MCF 10A (cell line): ENCODE data around the gene DSCAML1. TPM values are rescaled to one million over a fixed set of nuclear protein-coding genes. Genes with fewer than 3 reads are reported as not detected.

Experiments used
- BruUV-seq: library from RNA; stranded (reverse); fragments of 400-500 nt; replicated peaks from 2 replicates; lab custom pipeline; 2021; lab: Mats Ljungman, UMichigan
- CTCF ChIA-PET: fragments of 300-600 bp; sonication (Branson Sonifier 250); formaldehyde crosslinking; extraction: SDS; loops from one replicate; lab custom pipeline; 2021; ENCODE audit warnings: antibody characterized with exemption, inconsistent platforms; lab: Yijun Ruan, JAX
- POLR2A ChIA-PET: fragments of 300-600, 350-650 bp; sonication (Branson Sonifier 250); formaldehyde crosslinking; extraction: SDS; loops from one replicate; lab custom pipeline; 2020; ENCODE audit warnings: antibody characterized with exemption, inconsistent platforms; lab: Yijun Ruan, JAX
- DNase-seq: peaks from one replicate; pipeline ENCODE4 v3.0.0-alpha.2; 2018; ENCODE audit not compliant: unreplicated experiment
- H3K27ac Mint-ChIP-seq: one replicate; pipeline ENCODE4 v1.8.0; 2022; ENCODE audit warnings: mild to moderate bottlenecking, low read depth, mixed read lengths; ENCODE audit not compliant: unreplicated experiment
- H3K27me3 Mint-ChIP-seq: one replicate; pipeline ENCODE4 v1.8.0; 2022; ENCODE audit warnings: mixed read lengths; ENCODE audit not compliant: insufficient read depth, unreplicated experiment
- H3K36me3 Mint-ChIP-seq: one replicate; pipeline ENCODE4 v1.8.0; 2022; ENCODE audit warnings: mild to moderate bottlenecking, moderate library complexity, mixed read lengths; ENCODE audit not compliant: insufficient read depth, unreplicated experiment
- H3K4me1 Mint-ChIP-seq: one replicate; pipeline ENCODE4 v1.8.0; 2022; ENCODE audit warnings: mixed read lengths; ENCODE audit not compliant: insufficient read depth, unreplicated experiment
- H3K4me3 Mint-ChIP-seq: one replicate; pipeline ENCODE4 v1.8.0; 2022; ENCODE audit warnings: mild to moderate bottlenecking, moderate library complexity, mixed read lengths; ENCODE audit not compliant: unreplicated experiment
- H3K9me3 Mint-ChIP-seq: one replicate; pipeline ENCODE4 v1.8.0; 2022; ENCODE audit warnings: mixed read lengths; ENCODE audit not compliant: unreplicated experiment
- intact Hi-C: fragments of 100-400 bp; cut with micrococcal nuclease; formaldehyde crosslinking; loops from 2 replicates; pipeline ENCODE4 v1.14.1; 2022
- total RNA-seq: library from RNA; stranded (reverse); gene quantifications from 2 replicates; pipeline ENCODE4 v1.2.3, GENCODE V29; 2022
- TF ChIP-seq, protein P1 (sequence below): fragments of 200-600 bp; IDR thresholded peaks from one replicate; pipeline ENCODE4 v1.8.0; 2022; ENCODE audit warnings: antibody characterized with exemption, mild to moderate bottlenecking; ENCODE audit not compliant: unreplicated experiment

The DSCAML1 gene
- total RNA-seq, 1 experiment from 2014 or later = not detected

DNA sequence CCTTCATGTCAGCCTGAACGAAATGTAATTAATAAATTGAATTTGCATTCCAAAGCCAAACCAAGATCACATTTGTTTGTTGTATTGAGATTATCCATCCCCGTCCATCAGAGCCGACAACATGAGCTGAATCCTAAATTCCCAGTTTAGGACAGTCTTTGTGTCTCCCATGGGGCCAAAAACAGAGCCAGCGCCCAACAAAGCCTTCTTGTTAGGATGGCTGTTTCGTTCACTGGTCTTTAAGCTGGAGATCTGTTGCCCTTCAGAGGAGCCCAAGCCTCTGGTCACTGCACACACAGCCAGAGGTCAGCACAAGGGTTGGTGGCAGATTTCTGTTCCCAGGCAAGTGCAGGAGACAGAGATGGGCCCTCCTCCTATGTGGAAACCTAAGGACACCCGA is 25.8 kb downstream of the DSCAML1 start:
- peaks cover 54% of the 10 kb centered on the region for H3K27me3 Mint-ChIP-seq

DNA sequence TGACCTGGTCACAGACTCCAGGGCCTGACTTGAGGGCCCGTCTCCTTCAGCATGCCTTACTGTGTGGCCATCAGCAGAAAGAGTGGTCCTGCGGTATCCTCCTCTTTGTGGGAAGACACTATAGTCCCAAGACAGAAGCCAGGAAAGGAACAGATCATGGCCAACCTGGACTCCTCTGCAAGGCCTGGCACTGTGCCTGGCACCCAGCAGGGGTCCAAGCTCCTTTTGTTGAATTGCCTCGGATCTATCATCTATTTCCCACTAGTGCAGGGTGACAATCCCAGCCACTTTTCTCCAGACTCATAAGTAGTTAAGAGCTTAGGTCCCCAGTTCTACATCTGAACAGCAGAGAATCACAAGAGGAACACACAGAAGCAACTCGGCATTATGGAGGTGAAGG is 27.0 kb downstream of the DSCAML1 start:
- no TSS peak for BruUV-seq
- DNase-seq = peak; percentile 4
- TF ChIP-seq, protein P1, sequence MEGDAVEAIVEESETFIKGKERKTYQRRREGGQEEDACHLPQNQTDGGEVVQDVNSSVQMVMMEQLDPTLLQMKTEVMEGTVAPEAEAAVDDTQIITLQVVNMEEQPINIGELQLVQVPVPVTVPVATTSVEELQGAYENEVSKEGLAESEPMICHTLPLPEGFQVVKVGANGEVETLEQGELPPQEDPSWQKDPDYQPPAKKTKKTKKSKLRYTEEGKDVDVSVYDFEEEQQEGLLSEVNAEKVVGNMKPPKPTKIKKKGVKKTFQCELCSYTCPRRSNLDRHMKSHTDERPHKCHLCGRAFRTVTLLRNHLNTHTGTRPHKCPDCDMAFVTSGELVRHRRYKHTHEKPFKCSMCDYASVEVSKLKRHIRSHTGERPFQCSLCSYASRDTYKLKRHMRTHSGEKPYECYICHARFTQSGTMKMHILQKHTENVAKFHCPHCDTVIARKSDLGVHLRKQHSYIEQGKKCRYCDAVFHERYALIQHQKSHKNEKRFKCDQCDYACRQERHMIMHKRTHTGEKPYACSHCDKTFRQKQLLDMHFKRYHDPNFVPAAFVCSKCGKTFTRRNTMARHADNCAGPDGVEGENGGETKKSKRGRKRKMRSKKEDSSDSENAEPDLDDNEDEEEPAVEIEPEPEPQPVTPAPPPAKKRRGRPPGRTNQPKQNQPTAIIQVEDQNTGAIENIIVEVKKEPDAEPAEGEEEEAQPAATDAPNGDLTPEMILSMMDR = no peak
- ChIA-PET CTCF (no interaction called here), POLR2A (no interaction called here)
- intact Hi-C loops = no loop called here
- H3K9me3 Mint-ChIP-seq = no peaks in the 10 kb centered on the region
- no peak overlapping the region for H3K4me3 Mint-ChIP-seq
- no peak overlapping the region for H3K27ac Mint-ChIP-seq
- no peaks in the 10 kb centered on the region for H3K36me3 Mint-ChIP-seq
- no peaks in the 10 kb centered on the region for H3K4me1 Mint-ChIP-seq
- H3K27me3 Mint-ChIP-seq = peaks cover 54% of the 10 kb centered on the region

More for the DNA sequence above, 25.8 kb downstream of the DSCAML1 start:
- CTCF ChIA-PET = no interaction called here
- no TSS peak for BruUV-seq
- no peak overlapping the region for H3K27ac Mint-ChIP-seq
- no peak for DNase-seq
- H3K9me3 Mint-ChIP-seq = no peaks in the 10 kb centered on the region
- H3K36me3 Mint-ChIP-seq = no peaks in the 10 kb centered on the region
- no peaks in the 10 kb centered on the region for H3K4me1 Mint-ChIP-seq
- no peak overlapping the region for H3K4me3 Mint-ChIP-seq
- TF ChIP-seq, protein P1 = no peak
- intact Hi-C loops = no loop called here
- POLR2A ChIA-PET = no interaction called here

DNA sequence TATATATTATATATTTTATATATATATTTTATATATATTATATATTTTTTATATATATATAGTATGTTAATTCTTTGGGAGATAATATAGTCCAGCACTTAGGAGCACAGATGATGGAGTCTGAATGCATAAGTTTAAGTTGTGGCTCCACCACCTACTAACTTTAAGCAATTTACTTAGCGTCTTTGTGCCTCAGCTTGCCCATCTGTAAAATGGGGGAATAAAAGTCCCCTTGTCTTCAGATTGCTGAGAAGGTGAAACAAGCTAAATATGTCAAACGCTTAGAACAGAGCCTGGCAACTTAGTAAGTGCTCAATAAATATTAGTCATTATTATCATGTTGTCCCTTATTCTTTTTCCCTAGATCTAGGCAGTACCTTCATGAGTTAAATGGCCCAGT is 27.5 kb downstream of the DSCAML1 start:
- peaks cover 51% of the 10 kb centered on the region for H3K27me3 Mint-ChIP-seq
- CTCF ChIA-PET = no interaction called here

DNA sequence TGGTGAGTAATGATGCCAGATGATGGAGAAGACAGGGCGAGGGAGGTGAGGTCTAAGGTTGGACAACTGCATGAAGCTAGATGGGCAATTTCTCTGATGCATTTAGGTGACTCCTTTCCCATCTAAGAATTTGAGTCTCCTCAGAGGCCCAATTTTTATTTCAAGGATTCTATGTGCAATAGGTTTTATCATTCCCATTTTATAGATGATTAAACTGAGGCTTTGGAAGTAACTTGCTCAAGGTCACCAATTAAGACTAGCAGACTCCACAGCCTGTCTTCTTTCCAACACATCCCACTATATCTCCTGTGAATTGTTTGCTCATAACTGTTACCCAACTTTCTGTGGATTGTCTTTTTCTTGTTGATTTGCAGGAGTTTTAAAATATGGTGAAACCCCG is 28.5 kb downstream of the DSCAML1 start:
- DNase-seq = no peak
- TF ChIP-seq, protein P1 = no peak
- peaks cover 50% of the 10 kb centered on the region for H3K27me3 Mint-ChIP-seq
- H3K4me3 Mint-ChIP-seq = no peak overlapping the region
- no peaks in the 10 kb centered on the region for H3K4me1 Mint-ChIP-seq
- H3K9me3 Mint-ChIP-seq = no peaks in the 10 kb centered on the region
- ChIA-PET POLR2A (no interaction called here), CTCF (no interaction called here)
- no peak overlapping the region for H3K27ac Mint-ChIP-seq
- no peaks in the 10 kb centered on the region for H3K36me3 Mint-ChIP-seq
- intact Hi-C loops = no loop called here
- no TSS peak for BruUV-seq

More for the DNA sequence above, 27.5 kb downstream of the DSCAML1 start:
- Mint-ChIP-seq H3K4me3 (no peak overlapping the region), H3K4me1 (no peaks in the 10 kb centered on the region), H3K9me3 (no peaks in the 10 kb centered on the region), H3K27ac (no peak overlapping the region), H3K36me3 (no peaks in the 10 kb centered on the region)
- no TSS peak for BruUV-seq
- DNase-seq = no peak
- POLR2A ChIA-PET = no interaction called here
- intact Hi-C loops = no loop called here
- TF ChIP-seq, protein P1 = no peak
